ENCODE results near the gene DMGDH. TPM values are rescaled to one million over a fixed set of nuclear protein-coding genes. Genes with fewer than 3 reads are reported as not detected.

DMGDH gene
- total and polyA plus RNA-seq, 8 donors: 0.38 to 5.3 (median 1.8) TPM; not detected in 1

GRCh38 chr5:79053321-79053720, 16.2 kb downstream of the DMGDH start:
- TF ChIP-seq POLR2AphosphoS5 (IDR thresholded peaks at IDR 0.05) (no peak), POLR2A (IDR thresholded peaks at IDR 0.05) (no peak), EP300 (IDR thresholded peaks at IDR 0.05) (no peak)
- TF ChIP-seq, protein P1, sequence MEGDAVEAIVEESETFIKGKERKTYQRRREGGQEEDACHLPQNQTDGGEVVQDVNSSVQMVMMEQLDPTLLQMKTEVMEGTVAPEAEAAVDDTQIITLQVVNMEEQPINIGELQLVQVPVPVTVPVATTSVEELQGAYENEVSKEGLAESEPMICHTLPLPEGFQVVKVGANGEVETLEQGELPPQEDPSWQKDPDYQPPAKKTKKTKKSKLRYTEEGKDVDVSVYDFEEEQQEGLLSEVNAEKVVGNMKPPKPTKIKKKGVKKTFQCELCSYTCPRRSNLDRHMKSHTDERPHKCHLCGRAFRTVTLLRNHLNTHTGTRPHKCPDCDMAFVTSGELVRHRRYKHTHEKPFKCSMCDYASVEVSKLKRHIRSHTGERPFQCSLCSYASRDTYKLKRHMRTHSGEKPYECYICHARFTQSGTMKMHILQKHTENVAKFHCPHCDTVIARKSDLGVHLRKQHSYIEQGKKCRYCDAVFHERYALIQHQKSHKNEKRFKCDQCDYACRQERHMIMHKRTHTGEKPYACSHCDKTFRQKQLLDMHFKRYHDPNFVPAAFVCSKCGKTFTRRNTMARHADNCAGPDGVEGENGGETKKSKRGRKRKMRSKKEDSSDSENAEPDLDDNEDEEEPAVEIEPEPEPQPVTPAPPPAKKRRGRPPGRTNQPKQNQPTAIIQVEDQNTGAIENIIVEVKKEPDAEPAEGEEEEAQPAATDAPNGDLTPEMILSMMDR (IDR thresholded peaks at IDR 0.05): no peak
- WGBS, 5 donors: 92 to 97% (median 96%) methylated on average over 4 of the region's 4 CpGs
- peaks cover 0 to 13% (median 6%) of the 10 kb centered on the region in 4 donors for H3K9me3 ChIP-seq

DNA sequence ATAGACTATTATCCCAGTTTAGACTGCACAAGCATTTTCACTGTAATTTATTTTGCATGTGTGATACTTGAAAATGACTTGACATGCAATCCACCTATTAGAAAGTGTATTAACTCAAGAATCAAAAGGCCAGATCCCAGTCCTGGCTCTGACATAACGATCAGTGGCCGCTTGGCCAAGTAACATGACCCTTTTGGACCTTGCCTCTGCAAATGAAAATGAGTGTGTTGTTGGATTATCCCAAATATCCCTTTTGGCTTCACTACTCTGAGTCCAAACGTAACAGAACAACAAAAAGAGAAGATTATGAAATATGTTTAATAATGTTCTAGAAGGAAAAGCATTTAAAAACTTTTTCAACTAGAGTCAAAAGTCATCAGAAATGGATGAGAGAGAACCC, 19.0 kb downstream of the DMGDH start:
- no peak for DNase-seq
- Histone ChIP-seq H3K4me3 (no peak overlapping the region), H3K9me3 (peaks cover 0 to 13% (median 6%) of the 10 kb centered on the region in 4 donors), H3K27me3 (no peaks in the 10 kb centered on the region), H3K36me3 (no peaks in the 10 kb centered on the region), H3K4me1 (no peaks in the 10 kb centered on the region), H3K27ac (no peak overlapping the region)
- 74 to 83% (median 79%) methylated on average over 3 of the region's 3 CpGs for WGBS, 5 donors
- TF ChIP-seq, protein P1 (IDR thresholded peaks at IDR 0.05): no peak
- TF ChIP-seq POLR2A (IDR thresholded peaks at IDR 0.05) (no peak), POLR2AphosphoS5 (IDR thresholded peaks at IDR 0.05) (no peak), EP300 (IDR thresholded peaks at IDR 0.05) (no peak)
- intact Hi-C loops (cut with DNase I; ENCODE audit: low total_unique reads): no loop called here

More at GRCh38 chr5:79053321-79053720, 16.2 kb downstream of the DMGDH start:
- Histone ChIP-seq H3K4me1 (no peaks in the 10 kb centered on the region), H3K27me3 (no peaks in the 10 kb centered on the region), H3K27ac (no peak overlapping the region), H3K4me3 (no peak overlapping the region), H3K36me3 (no peaks in the 10 kb centered on the region)
- DNase-seq: no peak
- intact Hi-C loops (cut with DNase I; ENCODE audit: low total_unique reads): no loop called here

DNA sequence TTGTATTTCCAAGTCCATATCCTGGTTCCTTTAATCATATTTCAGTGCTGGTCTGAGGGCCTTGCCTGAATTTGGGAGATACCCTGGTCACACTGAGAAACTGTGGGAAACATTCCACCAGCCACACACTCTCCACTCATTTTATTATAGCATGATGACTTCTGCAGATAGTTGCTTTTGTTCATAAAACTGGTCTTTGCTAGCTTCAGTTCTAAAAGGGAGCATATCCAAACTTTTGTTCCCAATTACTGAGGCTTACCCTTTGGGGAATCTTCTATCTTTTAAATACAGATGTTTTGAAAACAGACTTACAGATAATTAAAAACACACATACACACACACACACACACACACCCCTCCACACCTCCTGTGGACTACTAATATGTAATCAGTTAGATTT, 21.0 kb downstream of the DMGDH start:
- TF ChIP-seq POLR2AphosphoS5 (IDR thresholded peaks at IDR 0.05) (no peak), POLR2A (IDR thresholded peaks at IDR 0.05) (no peak), EP300 (IDR thresholded peaks at IDR 0.05) (no peak)
- Histone ChIP-seq H3K27ac (no peak overlapping the region), H3K4me3 (no peak overlapping the region), H3K36me3 (no peaks in the 10 kb centered on the region), H3K27me3 (no peaks in the 10 kb centered on the region), H3K9me3 (peaks cover 0 to 13% (median 6%) of the 10 kb centered on the region in 4 donors), H3K4me1 (no peaks in the 10 kb centered on the region)
- no peak for DNase-seq
- intact Hi-C loops (cut with DNase I; ENCODE audit: low total_unique reads): no loop called here

DNA sequence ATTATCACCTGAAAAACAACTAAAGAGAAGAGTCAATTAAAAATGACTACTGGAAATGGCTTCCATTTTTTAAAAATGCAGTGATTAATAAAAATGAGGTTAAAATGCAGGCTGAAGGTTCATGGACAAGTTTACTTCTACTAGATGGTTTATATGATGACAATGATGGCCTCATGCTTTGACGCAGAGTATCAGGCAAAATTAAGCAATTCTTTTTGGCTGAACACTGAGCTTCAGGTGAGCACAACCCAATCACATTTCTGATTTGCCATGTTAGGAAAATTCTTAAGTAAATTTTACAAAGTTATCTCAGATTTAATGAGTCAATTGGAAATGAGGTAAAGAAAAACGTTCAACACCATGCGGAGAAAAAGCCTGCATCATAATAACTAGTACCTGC, 22.3 kb downstream of the DMGDH start:
- DNase-seq: no peak
- H3K4me3 ChIP-seq: no peak overlapping the region
- no peaks in the 10 kb centered on the region for H3K27me3 ChIP-seq
- H3K27ac ChIP-seq: no peak overlapping the region
- no peaks in the 10 kb centered on the region for H3K36me3 ChIP-seq
- H3K4me1 ChIP-seq: no peaks in the 10 kb centered on the region
- intact Hi-C loops (cut with DNase I; ENCODE audit: low total_unique reads): no loop called here
- 82 to 89% (median 87%) methylated on average over 3 of the region's 3 CpGs for WGBS, 5 donors
- TF ChIP-seq, protein P1 (IDR thresholded peaks at IDR 0.05): no peak
- TF ChIP-seq EP300 (IDR thresholded peaks at IDR 0.05) (no peak), POLR2AphosphoS5 (IDR thresholded peaks at IDR 0.05) (no peak), POLR2A (IDR thresholded peaks at IDR 0.05) (no peak)
- H3K9me3 ChIP-seq: peaks cover 0 to 7% (median 3%) of the 10 kb centered on the region in 4 donors

DNA sequence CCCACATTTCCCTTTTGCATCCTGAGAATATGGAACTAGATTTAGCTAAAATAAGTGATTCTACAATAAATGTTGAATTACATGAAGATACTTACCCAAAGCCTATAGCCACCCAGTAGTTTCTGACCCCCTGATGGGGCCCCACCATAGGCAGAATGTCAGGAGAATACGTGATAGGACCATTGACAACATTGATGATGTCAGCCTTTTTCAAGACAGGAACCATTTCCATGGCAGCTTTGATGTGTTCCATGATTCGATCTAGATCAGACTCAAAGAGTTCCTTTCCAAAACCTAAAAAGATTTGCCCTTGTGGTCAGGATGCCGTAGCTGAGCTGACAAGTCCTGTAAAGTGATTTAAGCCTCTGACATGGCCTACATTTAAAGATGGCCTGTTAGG, 27.3 kb downstream of the DMGDH start:
- DNase-seq: no peak
- TF ChIP-seq POLR2A (IDR thresholded peaks at IDR 0.05): no peak
- no peak for TF ChIP-seq POLR2AphosphoS5 (IDR thresholded peaks at IDR 0.05)
- TF ChIP-seq EP300 (IDR thresholded peaks at IDR 0.05): no peak
- TF ChIP-seq, protein P1 (IDR thresholded peaks at IDR 0.05): no peak
- Histone ChIP-seq H3K9me3 (no peaks in the 10 kb centered on the region), H3K4me1 (no peaks in the 10 kb centered on the region), H3K27me3 (no peaks in the 10 kb centered on the region), H3K27ac (no peak overlapping the region), H3K36me3 (no peaks in the 10 kb centered on the region), H3K4me3 (no peak overlapping the region)
- 83 to 94% (median 86%) methylated on average over 3 of the region's 3 CpGs for WGBS, 5 donors
- intact Hi-C loops (cut with DNase I; ENCODE audit: low total_unique reads): no loop called here
